NCI-H2107 treated with DMSO at 0.1 percent for 48 hours (cell line): ENCODE results near the gene FAM174B.

Experiments
- DNase-seq: peaks from one replicate; lab custom pipeline; 2025; ENCODE audit not compliant: unreplicated experiment; lab: John Stamatoyannopoulos, UW

FAM174B gene

DNA sequence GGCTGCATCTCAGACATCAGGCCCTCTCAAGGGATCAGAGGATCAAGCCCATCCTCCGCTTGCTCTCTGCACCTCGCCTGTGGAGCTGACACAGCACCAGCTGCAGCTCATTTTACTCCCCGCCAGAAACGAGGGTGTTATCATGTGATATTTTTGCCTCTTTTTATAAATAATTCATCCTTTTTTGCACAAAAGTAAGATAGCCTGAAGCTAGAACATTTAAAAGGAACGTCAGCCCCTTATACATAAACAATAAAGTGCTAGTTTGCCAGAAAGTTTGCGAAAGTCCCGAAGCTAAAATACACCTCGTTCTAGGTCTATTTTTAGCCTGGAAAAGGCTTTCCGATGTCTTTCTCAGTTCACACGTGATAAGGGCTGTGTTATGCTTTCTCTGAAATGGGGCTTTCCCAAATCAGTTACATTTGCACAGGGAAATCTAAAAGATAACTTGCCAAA is 9.6 kb upstream of the FAM174B start:
- DNase-seq = no peak

- DNase-seq = no peak
Observed at GRCh38 chr15:92664178-92664900, 8.8 kb upstream of the FAM174B start.

DNA sequence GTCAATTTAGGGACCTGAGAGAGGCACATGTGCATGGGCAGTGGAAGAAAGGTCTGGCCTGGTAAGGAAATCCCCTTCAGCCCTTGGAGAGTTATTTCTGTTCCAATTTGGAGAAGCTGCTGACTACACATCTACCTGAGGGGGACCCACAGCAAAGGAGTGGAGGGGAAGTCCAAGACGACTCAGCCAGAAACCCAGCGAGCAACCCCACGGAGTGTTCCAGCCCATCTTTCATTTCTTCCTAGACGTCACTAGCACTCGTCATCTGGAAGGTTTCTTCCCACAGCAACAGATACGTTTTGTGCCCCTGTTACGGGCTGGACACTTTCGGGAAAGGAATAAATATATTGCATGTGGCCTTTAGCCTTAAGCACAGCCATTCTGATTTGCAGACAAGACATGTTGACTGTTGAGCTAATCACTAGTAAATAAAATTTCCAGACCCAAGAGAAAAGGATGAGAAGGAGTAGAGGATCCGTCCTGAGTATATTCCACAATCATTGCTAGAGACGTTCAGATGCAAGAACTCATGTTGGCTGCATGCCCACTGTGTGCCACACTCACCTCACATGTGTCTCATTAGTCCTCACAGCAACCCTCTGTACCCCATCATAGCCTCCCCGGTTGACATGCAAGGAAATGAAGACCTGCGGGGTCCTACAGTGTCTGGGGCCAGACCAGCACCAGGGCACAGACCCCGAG is 7.8 kb upstream of the FAM174B start:
- no peak for DNase-seq

- no peak for DNase-seq
Observed at GRCh38 chr15:92662762-92663161, 7.2 kb upstream of the FAM174B start.

GRCh38 chr15:92661956-92662355 is 6.4 kb upstream of the FAM174B start:
- DNase-seq = no peak

- DNase-seq = no peak
Observed at GRCh38 chr15:92661069-92661468, 5.5 kb upstream of the FAM174B start.

- DNase-seq = no peak
Observed at GRCh38 chr15:92657486-92657885, 1.9 kb upstream of the FAM174B start.

- peak; percentile 37 for DNase-seq
Observed at GRCh38 chr15:92656089-92656488, 514 bp upstream of the FAM174B start.

- DNase-seq = no peak
Observed at GRCh38 chr15:92654662-92655061, 913 bp downstream of the FAM174B start.

DNA sequence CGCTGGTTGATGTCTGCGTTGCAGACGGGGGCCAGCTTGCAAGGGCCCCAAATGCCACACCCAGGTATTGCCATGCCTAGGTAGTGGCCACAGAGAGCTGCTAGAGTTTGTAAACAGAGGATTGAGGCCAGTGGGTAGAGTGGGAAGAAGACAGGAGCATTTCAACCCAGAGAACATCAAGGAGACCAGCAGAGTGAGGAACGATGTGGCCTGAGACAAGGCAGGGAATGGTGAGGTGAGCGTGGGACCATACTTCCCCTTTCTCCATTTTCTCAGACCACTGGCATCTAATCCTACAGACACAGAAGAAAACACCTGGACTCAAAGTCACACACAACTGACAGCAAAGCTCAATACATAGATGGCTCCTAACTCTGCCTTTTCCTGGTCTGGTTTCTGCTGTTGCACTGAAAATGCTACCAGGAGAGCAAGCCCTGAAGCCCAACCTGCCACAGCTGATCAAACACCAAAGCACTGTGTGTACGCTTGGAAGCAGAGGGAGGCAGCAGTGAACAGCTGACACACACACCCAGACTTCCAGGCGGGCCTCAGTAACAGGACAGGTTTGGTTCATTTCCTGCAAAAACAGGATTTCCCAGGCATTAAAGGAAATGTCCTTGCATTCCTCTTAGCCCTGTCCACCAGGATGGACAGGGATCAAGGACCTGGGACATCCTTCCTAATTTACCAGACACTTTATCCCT is 1.6 kb downstream of the FAM174B start:
- peak; percentile 67 for DNase-seq

DNA sequence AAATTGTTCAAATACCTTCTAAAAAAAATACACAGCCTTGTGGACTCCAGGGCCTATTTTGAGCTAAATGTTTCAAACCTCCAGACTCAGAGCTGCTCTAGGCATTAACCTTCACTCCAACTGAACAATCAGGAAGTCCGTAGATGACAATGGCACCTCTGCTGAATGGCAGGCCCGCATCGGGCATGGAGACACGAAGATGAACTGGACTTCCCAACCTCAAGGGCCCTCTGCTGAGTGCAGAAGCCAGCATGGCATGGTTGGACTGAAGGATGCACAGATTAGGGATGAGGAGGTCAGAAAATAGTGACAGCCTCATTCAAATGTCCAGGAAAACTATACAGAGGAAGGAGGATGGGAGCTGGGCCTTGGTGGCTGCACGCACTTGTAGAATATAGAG is 2.2 kb downstream of the FAM174B start:
- DNase-seq = no peak

DNA sequence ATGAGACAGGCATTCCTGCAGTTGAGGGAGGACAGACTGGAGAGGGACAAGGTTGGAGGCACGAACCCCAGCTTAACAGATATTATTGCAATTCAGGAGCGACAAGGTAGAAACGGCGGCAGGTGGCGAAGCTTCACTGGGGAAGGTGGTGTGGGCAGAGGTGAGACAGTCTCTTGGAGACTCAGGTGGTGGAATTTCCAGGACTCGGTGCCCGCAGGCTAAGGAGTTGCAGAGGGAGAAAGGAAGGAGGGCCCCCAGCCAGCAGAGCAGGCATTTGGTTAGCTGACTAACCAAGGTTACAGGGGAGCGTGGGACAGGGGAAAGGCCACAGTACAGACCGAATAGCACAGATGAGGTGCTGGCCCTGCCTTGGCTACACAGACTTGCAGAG is 3.0 kb downstream of the FAM174B start:
- DNase-seq = no peak

DNA sequence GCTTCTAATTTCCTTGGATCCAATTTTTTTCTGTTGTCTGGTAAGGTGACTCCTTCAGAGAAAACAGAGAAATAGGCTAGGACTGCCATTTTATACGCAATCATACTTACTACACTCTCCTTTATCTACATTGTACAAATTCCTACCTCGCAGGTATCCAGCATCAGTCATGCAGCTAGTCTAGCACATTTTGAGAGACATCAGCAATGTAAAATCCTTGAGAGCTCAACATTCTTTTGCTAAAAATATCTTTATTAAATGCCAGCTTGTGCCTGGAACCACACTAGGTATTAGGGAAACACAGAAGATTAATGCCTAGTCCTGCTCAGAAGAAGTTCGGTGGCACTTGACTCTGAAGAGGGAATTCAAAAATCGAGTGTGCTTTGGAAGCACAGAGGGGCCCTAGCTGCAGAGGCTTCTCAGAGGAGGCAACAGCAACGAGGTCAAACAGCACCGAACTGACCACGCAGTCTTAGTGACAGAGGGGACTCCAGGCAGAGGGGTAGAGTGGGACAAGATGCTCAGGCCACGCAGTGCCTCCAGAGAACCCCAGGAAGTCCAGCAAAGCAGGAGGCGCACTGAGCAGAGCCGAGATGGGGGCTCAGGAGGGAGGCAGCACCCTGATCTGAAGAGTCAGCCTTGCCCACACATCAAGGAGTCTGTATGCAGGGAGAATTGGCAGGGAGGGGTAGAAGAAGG is 3.5 kb downstream of the FAM174B start:
- DNase-seq = no peak

DNA sequence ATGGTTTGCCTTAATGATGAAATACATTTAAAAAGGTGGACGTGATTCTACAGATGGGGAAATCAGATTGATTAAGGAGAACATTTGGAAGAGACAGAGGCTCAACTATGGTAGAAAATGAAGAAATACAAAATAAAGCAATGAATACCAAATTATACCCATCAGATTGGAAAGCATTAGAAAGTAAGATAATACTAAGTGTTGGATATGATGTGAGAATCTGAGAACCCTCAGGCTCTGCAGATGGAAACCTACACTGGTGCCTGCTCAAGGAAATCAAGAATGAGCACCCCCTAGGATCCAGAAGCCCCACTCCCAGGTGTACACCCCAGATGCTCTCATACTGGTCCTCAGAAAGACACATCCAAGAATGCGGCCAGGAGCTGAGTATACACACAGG is 4.6 kb downstream of the FAM174B start:
- no peak for DNase-seq

DNA sequence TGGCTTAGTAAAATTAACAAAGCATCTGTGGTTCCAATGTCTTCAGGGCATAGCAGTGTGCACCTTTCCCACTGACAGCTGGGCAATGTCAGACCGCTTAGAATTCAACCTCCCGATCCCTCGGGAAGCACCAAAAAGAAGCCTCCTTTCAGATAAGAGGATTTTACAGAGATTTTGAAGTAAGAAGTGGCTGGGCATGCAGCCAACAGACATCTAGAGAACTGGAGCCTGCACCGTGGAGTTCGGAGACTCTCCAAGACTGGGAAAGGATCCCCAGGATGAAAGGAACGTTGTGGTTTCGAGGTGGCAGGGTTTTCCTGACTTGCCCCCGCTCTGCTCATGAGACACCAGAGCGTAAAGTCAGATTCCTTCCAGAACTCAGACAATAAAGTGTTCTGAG is 5.3 kb downstream of the FAM174B start:
- peak; percentile 33 for DNase-seq

- no peak for DNase-seq
Observed at GRCh38 chr15:92648190-92648875, 7.2 kb downstream of the FAM174B start.

DNA sequence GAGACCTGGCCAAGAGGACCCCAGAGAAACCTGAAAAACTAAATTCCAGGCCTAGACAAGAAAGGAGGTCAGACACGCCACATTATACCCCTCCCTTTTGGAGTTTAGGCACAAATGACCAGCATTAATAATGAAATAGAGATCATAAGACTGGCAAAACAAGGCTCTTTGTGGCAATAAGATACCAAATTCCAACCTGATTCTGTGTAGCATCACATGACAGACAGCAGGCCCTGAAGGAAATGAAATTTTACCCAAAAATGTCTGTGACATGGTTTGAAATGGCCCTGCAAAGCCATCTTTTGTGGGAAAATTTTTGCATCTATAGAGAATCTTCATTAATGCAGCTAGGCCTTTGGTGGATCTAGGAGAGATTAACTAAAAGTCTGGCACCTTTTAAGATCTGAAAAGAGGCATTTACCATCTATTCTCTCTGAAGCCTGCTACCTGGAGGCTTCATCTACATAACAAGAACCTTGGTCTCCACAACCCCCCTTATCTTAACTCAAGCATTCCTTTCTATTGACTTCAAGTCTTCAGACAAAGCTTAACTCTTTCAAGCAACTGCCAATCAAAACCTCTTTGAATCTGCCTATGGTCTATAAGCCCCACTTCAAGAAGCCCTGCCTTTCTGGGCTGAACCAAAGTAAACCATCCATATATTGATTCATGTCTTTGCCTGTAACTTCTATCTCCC is 8.0 kb downstream of the FAM174B start:
- no peak for DNase-seq

GRCh38 chr15:92646216-92646615 is 9.4 kb downstream of the FAM174B start:
- DNase-seq = no peak

- DNase-seq = no peak
Observed at GRCh38 chr15:92645731-92646130, 9.8 kb downstream of the FAM174B start.

- no peak for DNase-seq
Observed at GRCh38 chr15:92645051-92645631, 10.4 kb downstream of the FAM174B start.
